Hematopoietic multipotent progenitor cell treated with erythropoietin and hydrocortisone succinate and interleukin-3 and kit ligand, for 4 days (in vitro differentiated cells): ENCODE results near the gene RHOB.
"Not testable (repeated sequence)": the region's sequence is repeated elsewhere in the genome, so short reads cannot be mapped to it uniquely, and the experiment has no call there.

ENCODE experiments used
- DNase-seq: peaks from one replicate; pipeline ENCODE4 v3.0.0-alpha.2; 2015

Gene RHOB

DNA sequence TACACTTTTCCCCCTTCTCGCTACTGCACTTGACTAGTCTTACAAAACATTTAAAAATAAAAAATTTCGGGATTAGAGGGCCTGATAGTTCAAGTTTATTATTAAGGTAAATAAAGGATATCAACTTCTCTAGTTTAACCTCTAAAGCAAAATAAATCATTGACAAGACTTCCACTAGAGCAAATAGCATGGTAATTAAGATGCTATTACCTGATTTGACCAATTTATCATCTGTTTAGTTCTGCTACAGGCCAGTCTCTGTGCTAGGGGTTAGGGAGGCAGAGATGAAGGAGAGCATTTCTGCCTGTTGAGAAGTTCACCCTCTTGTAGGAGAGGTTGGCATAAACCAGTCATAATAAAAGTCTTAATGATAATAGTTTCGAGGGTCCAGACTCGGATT lies 34.0 kb downstream of the RHOB start:
- no peak for DNase-seq

DNA sequence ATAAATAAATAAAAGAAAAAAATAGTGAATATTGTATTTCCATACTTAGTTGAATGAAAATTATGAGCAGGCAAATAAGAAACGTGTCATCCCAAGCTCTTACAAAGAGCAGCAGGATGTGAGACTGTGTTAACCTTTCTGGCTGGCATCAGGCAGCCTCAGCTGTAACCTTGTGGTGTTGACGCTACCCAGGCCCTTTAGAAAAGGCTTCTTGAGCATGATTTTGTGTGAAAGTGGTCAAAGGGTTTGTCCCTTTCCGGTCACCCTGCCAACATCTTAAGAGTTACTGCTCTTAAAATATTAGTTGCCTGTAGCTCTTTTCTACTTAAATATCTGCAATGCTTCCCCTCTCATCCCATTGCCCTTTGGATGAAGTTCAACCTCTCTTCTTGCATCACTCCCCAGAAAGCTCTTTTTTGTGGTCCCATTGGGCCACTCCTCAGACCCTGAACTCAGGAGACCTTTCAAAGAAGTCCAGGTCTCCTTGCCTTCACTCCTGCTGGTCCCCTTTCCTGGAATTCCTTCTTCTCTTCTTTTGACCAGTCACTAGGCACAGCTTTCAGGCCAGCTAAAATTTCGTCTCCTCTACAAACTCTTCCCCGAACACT lies 35.0 kb downstream of the RHOB start:
- DNase-seq: no peak

DNA sequence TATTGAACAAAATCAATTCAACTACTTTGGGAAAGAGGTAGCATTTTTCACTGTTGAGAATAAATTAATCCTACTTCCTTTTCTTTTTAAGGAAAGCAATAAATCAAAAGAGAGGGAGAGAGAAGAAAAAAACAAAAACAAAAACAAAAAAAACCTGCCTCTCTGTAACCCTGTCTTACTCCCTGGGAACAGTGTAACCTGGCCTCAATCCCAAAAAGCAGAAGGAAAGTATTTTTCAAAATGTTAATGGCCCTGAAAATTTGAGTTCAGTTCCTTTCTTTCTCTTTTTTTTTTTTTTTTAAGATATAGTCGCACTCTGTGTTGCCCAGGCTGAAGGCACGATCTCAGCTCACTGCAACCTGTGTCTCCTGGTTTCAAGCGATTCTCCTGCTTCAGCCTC lies 35.9 kb downstream of the RHOB start:
- DNase-seq: no peak

DNA sequence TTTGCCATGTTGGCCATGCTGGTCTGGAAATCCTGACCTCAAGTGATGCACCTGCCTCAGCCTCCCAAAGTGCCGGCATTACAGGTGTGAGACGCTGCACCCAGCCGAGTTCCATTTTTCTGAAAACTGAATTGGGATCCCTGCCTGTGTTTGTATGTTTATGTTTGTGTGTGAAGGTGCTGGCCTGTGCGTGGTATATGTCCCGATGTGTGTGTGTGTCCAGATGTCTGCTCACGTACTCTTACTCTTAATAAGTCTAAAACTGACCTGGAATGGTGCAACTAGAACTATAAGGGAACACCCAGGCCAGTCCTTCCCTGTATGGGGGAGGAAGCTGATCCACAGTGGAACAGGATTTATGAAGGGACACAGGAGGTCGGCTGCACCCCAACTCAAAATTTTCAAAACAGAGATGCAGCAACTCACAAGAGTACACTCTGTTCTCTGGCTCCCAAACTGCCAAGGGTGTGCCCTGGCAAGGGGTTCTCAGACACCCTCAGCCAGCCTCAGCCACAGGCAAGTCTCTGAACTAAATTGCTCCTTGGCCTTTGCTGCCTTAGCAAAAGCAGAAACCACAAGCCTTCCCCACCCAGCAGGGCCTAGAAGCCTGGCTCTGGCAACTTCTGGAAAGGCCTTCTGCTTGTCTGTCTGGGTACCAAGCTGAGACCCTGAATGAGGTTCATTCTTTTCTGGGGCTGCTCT lies 36.5 kb downstream of the RHOB start:
- DNase-seq: peak; percentile 58

DNA sequence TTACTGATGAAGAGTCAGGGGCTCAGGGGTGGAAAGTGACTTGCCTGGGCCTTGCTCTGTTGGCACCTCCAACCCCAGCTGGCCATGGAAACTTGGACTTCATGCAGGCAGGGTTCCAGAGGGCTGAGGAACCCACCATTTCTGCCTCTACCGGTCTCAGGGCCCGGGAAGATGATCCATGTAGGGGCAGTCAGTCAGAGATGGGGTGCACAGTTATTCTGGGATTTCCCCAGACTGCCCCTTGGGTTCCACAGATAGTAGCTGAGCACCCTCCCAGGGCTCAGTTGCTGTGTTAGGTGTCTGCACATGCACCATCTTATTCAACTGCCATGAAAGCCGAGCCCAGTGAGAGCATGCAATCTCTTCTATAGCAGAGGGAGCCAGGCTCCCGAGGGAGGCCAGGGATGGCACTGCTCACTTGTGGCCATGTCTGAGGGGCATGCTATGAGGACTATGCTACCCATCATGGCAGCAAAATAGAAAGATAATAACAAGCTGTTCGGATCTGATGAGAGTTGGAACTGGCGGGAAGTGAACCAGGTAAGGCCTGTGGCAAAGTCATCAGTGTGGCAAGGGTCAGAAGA lies 37.3 kb downstream of the RHOB start:
- DNase-seq: no peak

DNA sequence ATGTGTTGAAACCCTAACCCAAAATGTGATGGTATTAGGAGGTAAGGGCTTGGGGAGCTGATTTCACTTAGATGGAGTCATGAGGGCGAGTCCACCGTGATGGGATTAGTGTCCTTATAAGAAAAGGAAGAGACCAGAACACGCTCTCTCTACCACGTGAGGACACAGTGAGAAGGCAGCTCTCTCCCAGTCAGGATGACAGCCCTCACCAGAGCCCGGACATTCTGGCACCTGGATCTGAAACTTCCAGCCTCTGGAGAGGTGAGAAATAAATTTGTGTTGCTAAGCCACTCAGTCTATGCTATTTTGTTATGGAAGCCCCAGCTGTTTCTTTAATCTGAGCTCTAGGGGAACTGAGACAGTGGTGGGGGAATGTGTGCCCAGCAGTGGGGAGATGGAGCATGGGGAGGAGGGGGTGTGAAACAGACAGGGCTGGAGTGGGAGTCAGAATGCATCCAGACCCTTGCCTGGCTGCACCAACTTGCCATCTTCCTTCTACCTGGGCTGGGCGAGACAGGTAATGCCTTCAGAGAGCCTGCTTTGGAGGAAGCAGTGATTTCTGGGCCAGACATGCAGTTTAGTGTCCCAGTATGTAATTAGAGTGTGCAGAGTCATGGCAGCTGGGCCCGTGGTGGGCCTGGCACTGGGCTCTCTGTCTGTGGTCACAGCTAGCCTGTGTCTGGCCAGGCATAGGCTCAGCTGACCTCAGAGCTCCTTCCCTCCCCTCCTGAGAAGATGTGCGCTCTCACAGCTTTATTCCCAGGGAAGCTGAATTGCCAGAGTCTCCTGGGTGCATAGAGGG lies 38.1 kb downstream of the RHOB start:
- DNase-seq: no peak

DNA sequence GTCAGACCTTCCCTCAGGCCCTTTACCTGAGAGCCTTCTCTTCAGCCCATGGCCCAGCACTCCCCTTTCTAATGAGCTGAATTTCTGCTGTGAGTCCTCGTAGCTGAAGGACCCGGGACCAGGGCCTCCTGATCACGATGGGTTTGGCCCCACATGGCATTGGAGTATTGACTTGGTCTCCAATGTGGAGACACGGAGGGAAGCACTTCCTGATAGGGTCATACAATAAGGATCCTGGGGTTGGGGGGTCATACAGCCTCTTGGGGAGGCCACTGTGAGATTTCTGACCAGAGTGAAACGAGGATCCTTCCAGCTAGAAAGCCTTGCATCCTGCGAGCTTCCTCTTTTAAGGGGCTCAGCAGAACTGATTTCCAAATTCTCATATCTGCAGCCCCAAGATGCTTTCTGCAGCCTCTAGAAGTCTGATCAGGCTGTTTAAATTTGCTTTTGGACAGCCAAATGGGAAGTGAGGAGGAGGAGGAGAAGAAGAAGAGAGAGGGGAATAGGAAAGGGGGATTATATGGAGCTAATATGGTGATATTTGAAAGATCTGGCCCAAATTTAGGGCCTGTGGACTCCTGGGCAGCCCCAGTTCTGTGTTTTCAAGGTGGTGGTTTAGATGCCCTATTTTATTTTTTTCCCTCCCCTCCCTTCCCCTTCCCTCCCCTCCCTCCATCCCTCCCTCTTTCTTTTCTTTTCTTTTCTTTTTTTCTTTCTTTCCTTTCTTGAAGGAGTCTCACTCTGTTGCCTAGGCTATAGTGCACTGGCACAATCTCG lies 38.9 kb downstream of the RHOB start:
- DNase-seq: no peak

DNA sequence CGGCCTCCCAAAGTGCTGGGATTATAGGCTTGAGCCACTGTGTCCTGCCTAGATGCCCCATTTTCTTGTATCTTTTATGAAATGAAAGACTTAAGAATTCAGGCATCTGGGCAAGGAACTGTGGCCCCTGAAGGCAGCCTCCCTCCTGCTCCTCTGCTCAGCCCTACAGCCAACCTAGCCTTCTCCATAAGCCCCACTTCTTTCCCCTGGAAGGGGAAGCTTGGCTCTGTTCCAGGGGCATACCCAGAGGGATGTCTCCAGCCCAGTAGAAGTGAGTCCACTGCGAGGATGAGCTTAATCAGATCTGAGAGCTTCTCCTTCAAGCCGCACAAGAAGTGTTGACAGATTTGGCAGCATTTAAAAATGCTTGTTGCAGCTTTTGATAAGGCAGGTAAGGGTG lies 39.7 kb downstream of the RHOB start:
- DNase-seq: no peak

DNA sequence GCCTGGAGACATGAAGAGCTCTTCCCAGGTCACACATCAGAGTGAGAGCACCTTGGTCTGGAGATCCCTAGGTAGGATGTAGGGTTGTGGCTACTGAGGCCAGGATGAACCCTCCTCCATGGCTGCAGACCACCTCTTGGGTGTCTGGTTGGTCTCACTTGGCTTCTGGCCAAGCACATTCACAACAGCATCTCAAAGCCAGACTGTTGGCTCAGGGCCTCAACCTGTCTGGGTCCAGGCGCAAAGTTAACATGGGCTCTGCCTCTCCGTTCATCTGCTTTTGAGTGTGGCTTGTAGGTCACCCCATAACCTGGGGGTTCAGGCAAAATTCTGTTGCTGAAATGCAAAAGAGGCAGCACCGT lies 40.1 kb downstream of the RHOB start:
- no peak for DNase-seq

DNA sequence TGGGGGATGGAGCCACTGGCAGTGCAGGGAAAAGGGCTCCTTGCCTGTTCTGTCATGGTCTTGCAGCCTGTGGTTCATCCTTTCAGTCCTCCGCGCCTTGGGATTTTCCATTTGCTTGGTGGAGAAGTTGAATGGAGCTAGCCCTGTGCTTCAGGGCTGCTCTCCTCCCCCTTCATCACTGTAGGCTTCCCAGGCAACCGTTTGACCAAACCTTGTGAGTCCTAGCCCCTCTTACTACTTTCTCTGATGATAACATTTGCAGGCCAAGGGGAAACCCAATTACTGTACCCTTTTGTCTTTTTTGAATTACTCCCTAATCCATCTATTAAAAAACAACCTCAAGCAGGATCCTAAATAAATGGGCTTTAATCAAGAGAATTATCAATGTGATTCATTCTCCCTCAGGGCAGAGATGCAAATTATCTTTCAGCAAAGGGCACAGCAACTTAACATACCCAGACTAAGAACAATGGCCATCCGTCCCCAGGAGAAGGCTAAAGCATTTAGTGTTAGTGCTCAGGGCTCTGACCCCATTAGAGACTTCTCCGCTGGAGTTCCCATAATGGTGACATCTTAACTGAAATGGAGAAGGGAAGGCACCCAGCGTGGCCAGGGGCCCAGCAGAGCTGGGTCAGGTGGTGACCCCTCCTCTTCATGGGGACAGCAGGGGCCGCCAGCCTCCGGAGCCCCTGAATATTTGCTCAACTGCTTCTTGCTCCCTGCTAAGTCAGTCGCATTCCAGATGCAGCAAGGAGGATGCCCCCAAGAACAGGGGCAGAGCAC lies 40.7 kb downstream of the RHOB start:
- DNase-seq: no peak

DNA sequence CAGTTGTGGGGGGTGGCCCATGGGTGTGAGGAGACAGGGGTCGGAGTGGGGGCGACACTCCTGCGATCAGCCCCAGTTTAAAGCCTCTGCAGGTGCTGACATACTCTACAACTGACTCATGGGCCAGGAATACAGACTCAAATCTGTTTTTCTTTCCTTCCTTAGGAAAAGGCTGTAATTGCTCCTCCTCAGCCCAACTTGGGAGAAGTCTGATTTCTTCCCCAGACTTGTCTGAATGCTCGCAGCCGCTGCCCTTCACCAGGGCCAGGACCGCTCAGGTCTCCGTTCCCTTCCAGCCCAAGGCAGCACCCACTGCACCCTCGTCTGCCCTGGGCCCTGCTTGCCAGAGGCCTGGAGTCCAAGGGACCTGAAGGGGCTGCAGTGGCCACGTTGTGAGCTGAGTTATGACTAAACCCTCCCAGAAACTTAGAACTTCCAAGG lies 41.3 kb downstream of the RHOB start:
- no peak for DNase-seq

DNA sequence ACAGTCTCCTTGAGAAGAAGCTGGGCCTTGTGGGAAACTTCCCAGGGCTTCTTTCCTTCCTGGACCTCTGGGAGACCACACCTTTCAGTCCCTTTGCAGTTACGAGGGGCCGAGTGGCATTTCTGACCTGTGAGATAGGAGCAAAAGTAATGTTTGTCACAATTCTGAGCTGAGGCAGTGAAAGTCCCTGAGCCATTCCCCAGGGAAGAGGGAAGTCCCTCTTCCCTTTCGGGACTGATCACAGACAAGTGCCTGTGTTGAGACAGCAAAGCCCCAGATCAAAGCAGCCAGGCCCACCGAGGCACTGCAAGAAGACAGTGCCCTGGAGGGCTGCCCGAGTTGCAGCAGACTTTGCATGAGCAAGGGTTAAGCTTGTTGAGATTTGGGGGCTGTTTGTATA lies 41.9 kb downstream of the RHOB start:
- DNase-seq: no peak

DNA sequence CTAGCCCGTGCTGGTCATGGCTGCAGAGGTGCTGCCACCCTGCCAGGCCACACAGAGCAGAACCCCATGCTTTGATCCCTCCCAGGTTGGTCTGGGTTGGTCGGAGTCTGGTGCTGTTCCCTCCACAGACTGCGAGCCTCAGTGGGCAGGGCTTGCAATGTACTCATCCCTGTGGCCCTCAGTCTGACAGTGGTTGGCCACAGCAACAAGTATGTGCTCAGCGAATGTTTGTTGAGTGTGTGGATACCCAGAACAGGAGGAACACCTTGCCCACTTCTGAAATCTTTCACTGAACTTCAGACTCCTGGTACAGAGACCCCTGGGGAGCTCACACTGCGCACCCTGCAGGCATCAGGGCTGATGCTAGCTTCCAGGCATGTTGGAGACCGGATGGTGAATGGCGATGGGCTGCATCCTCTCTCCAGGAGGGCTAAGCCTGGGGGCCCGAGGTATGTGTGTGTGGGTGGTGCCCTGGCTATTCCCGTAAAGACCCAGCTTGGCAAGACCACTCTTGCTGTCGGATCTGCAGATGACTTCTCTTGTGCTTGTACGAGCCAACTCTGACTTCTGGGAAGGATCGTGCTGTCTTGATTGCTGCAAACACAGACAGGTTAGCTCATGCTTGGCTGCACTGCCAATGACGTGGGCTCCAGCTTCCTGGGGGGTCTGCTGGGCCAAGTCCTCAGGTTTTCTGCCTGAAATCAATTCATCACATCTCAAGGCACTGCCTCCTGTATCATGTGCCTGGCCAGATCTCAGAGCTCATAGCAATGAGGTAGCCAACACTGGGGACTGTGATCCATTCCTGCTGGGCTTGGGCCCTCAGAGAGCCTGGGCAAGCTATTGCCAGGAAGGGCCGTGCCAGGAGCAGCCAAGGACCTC lies 43.7 kb downstream of the RHOB start:
- no peak for DNase-seq

DNA sequence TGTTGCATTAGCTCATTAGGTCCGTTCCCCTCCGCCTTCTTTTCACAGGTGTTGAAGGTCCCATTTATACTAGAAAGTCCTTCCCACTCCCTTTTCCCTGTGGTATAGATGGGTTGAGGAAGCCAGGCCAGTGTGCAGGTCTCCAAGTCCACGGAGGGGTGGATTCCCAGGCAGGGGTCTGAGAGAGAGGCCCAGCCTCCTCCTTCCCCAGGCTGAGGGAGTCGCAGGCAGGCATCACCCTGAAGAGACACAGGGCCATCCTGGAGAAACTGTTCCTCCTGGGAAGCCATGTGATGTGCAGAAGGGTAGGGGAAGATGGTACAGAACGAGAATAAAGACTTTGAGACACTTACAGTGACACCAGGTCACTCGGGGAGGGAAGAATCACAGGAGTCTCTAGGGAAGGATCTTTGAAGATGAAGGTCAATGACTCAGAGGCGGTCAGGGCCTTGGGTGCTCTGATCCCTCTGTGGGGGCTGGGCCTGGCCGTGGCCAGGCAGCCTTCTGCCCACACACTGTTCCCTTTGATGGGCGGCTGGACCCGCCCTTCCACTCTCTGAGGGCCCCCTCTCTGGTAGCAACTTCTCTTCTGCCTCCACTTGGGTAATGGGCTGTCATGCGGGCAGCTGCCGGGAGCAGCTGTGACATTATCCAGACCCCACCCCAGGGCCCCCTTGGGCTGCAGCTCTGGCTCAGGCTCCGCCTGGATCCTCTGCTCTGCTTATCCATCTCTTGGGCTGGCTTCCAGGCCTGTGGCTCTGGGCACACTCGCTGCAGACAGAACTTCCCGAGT lies 45.1 kb downstream of the RHOB start:
- no peak for DNase-seq

DNA sequence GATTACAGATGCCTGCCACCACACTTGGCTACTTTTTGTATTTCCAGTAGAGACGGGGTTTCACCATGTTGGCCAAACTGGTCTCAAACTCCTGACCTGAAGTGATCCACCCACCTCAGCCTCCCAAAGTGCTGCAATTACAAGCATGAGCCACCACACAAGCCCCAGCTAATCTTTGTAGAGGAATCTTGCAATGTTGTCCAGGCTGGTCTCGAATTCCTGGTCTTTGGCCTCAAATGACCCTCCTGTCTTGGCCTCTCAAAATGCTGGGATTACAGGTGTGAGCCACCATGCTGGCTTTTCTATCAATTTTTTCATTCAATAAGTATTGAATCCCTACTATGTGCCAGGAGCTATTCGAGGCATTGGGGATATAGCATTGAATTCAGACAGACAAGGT lies 46.2 kb downstream of the RHOB start:
- not testable (repeated sequence) for DNase-seq

DNA sequence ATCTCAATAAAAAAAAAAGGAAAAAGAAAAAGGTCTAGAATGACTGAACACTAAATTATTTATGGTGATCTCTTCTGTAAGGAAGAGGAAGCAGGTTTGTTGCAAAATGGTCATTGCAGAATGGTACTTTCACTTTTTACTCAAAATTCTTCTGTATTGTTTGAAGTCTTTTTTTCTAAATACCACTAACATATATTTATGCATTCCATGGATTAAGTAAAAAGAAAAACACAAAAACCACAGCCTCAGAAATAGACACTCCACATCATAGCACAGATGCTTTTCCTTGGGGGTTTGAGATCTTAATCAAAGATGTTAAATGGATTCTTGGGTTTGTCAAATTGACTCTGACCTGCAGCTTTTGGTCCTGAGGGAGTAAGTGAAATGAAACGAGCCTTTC lies 47.4 kb downstream of the RHOB start:
- DNase-seq: no peak

DNA sequence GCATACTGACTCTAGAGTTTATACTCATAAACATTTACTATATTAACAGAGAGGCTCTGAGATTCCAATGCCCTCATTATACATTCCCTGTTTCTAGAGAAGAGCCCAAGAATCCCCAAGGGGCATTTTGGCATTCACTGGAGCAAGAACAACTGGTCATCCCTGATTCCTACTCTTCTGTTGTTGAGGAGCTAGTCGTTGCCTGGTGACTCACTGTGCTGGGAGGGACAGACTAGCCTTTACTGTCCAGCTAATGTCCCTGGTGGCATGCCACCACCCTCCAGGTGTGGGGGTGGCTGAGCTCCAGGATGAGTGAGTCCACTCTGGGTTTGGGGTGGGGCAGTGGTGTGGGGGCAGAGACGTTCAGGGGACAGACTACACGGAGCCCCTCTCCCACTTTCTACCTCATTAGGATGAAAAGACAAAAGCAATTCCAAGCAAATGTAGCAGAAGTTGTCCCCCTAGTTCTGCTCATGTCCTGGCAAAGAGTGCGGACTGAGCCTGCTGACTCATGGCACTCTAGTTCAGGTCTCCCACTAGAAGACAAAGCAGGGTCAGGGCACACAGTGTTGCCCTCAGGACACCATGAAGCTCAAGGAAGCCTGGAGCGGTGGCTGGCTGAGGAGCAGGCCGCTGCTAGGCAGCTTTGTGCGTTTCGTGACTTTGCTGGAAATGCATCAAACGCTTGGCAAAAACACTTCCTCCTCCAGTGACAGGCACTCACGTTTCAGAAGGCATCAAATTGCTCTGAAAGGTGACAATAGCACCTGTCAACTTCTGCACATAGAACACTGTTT lies 49.4 kb downstream of the RHOB start:
- DNase-seq: no peak

DNA sequence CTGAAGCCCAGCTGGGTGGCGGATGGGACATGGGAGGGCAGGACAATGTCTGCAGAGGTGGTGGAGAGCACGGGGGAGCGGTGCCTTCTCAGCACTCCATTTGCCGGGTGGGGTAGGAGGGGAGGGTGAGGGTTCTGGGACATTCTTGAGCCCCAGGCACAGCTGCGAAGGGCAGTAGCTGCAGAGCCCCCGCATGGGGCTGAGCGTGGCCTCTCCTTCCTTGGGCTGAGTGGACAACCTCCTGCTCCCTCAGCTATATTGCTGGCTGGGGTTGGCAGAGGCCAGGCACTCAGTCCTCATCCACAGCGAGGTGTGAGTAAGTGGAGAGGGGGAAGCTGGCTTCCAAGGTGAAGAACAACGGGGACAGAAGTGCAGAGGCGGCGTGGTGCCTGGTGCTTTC lies 50.1 kb downstream of the RHOB start:
- no peak for DNase-seq
